GM18909 (cell line): Measurements from ENCODE around the gene STYX.
"Not testable (repeated sequence)": the region's sequence is repeated elsewhere in the genome, so short reads cannot be mapped to it uniquely, and the experiment has no call there.

ENCODE experiments used
- ATAC-seq: cut with Tn5 transposase; IDR thresholded peaks from one replicate; pipeline ENCODE4 v1.9.1; 2021; ENCODE audit warnings: mild to moderate bottlenecking; ENCODE audit not compliant: unreplicated experiment, poor library complexity

The STYX gene

DNA sequence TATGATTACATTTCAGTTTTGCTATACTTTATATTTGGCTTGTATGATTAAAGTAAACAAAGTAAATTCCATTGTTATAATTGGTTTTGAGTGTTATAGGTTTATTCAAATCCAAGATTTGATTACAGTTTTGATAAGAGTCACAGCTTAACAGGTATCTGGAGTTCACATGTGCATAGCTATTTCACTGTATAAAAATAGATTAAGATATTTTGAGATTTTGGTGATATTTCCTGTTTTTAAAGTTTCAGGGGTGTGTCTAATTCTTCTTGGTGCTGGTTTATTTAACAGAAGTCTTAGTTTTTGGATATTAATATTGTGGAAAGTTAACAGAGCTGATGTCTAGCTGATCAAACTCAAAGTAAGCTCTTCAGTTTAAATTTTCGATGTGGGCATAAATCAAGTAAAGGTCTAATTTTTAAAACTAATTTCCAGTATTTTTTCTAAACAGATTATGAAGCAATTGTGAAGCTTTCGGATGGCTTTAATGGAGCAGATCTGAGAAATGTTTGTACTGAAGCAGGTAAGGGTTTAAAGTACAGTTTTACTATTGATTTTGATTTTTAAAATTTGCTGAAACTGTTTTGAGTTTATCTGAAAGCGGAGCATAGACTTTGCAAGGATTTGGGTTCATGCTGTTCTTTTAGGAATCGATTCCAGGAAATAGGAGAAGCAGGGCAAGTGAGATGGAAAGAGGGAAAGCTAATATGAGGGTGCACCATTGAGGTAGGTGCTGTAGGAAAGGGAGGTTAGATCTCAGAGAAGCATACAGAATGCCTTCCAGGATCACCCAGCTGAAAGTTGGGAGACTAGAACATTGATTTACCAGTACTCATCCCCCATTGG lies 6.2 kb upstream of the STYX start:
- ATAC-seq, result no peak

- ATAC-seq, result no peak
Measured at GRCh38 chr14:52724360-52724644, 5.7 kb upstream of the STYX start.

DNA sequence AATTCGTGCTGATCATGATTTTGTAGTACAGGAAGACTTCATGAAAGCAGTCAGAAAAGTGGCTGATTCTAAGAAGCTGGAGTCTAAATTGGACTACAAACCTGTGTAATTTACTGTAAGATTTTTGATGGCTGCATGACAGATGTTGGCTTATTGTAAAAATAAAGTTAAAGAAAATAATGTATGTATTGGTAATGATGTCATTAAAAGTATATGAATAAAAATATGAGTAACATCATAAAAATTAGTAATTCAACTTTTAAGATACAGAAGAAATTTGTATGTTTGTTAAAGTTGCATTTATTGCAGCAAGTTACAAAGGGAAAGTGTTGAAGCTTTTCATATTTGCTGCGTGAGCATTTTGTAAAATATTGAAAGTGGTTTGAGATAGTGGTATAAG lies 2.5 kb upstream of the STYX start:
- not testable (repeated sequence) for ATAC-seq

- ATAC-seq, result not testable (repeated sequence)
Measured at GRCh38 chr14:52729035-52729434, 931 bp upstream of the STYX start.

DNA sequence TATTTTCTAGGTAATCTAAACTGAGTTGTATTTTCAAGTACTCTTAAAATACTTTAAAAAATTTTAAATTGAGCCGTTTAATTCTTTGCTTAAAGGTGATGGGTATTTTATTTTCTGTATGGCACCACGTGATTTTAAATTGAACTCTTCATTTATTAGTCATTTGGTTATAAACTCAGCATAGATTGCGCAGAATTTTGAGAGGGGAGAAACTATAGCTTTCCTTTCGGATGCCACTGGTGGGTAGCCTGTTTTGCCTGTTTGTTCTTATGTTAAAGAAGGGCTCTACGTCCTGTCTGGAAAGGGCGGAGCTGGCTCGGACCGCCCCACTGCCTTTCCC lies 411 bp upstream of the STYX start:
- ATAC-seq, result no peak

DNA sequence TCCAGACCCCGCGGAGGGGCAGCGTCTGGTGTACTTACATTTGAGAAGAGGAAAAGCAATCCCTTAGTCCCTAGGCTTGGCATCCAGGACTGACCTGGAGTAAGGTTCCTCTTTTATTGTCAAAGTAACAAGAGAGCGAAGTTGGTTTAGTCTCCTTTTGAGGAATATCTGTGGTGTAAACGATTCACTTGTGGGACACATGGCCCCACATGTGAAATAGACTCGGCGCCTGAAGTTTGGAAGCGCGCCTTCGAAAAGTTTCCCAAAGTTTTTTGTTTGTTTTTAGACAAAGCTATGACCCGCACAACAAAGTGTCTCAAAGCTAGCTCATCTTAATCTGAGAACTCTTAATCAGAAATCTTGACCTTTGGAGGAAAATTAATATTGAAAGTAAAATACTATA lies 744 bp downstream of the STYX start:
- no peak for ATAC-seq

GRCh38 chr14:52733824-52734223 lies 3.9 kb downstream of the STYX start:
- no peak for ATAC-seq

- ATAC-seq, result no peak
Measured at GRCh38 chr14:52735921-52736489, 6.0 kb downstream of the STYX start.

GRCh38 chr14:52738409-52738808 lies 8.4 kb downstream of the STYX start:
- no peak for ATAC-seq

DNA sequence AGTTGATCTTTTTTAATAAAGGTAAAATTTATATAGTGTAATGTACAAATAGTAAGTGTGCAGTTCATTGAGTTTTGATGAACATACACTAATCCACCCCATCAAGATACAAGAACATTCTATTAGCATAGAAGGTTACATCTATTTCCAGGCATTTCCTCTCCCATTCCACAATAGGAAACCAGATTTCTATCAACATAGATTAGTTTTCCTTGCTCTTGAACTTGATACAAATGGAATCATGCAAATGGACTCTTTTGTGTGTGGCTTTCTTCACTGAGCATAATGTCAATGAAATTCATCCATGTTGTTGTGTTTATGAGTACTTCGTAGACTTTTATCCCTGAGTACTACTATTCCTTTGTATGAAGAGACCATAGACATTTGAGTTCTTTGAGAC lies 10.8 kb downstream of the STYX start:
- ATAC-seq, result no peak

DNA sequence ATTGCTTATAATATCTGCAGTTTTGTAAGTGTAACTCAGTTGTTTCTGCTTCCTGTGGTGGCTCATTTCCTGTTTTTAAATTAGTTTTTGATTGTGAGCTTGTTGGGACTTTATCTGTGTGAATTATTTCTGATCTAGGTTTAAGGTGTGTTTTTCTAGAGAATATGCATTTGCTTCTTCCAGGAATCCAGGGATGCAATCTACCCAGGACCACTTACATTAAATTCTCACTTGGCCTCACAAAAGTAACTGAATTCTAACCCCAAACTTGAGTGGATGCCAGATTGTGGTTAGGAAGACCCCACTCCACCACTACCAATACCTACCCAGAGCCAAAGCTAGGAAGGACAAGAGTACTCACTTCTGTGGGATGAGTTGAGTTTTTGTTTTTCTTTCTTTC lies 11.9 kb downstream of the STYX start:
- peak; percentile 35 for ATAC-seq

- ATAC-seq, result no peak
Measured at GRCh38 chr14:52748647-52749292, 18.8 kb downstream of the STYX start.

GRCh38 chr14:52755607-52756316 lies 25.8 kb downstream of the STYX start:
- no peak for ATAC-seq

DNA sequence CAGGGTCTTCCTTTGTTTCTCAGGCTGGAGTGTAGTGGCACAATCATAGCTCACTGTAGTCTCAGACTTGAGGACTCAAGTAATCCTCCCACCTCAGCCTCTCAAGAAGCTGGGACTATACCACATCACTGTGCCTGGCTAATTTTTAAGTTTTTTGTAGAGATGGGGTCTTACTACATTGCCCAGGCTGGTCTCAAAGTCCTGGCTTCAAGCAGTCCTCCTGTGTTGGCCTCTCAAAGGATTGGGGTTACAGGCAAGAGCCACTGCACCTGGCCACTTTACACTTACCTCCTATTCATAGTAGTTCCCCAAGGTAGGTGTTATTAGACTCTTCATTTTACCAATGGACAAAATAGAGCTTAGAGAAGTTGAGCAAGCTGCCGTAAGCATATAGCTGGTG lies 29.2 kb downstream of the STYX start:
- ATAC-seq, result no peak

DNA sequence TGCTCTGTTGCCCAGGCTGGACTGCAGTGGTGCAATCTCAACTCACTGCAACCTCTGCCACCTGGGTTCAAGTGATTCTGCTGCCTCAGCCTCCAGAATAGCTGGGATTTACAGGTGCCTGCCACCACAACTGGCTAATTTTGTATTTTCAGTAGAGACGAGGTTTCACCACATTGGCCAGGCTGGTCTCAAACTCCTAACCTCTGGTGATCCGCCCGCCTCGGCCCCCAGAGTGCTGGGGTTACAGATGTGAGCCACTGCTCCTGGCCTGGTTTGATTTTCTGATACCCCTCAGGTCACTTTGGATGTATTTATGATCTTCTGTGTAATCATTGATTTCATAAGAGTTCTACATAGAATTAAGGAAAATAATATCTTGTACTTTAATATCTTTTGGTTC lies 33.0 kb downstream of the STYX start:
- ATAC-seq, result not testable (repeated sequence)

GRCh38 chr14:52767058-52767833 lies 37.3 kb downstream of the STYX start:
- no peak for ATAC-seq

- ATAC-seq, result no peak
Measured at GRCh38 chr14:52769887-52770286, 39.9 kb downstream of the STYX start.

- ATAC-seq, result no peak
Measured at GRCh38 chr14:52776816-52777215, 46.9 kb downstream of the STYX start.

DNA sequence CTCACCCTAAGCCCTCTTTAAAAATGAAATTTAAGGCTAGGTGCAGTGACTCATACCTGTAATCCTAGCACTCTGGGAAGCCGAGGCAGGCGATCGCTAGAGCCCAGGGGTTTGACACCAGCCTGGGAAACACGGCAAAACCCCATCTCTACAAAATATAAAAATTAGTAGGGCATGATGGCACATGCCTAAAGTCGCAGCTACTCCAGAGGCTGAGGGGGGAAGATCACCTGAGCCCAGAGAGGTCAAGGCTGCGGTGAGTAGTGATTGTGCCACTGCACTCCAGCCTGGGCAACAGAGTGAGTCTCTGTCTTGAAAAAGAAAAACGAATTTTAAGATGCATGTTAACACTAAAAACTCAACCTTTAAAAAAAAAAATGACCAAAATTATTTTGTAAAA lies 48.7 kb downstream of the STYX start:
- ATAC-seq, result no peak

DNA sequence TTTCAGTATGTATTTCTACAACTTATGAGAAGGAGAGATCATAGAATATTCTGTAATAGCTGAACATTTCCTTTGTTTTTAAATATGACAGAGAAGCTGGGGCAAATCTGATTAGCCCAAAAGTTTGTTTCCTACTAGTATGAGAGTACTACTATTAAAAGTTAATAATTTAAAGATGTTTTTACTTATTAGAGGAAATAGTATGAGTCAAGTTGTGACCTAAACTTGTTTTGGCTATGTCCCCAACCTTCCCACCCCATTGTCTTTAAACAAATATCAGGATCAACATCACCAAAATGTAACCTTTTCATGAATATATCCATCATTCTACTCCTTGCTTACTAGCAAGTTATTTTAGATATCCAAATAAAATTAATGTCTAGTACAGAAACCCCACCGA lies 50.9 kb downstream of the STYX start:
- no peak for ATAC-seq

DNA sequence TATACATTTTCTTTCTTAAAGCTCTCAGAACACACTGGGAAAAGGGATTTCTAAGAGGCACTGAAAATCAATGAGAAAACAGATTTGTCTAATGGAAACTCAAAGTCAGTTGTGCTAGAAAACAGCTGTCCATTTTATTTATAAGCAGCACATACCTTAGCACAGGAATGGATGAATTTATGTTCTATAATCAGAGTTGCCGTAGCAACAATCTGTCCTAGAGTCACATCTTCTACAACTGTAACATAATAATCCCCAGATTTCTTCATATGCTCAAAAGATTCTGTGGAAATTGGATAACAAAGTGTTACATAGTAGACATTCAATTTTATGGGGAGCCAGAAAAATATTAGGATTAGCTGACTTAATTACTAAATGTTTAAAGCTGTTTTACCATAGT lies 51.7 kb downstream of the STYX start:
- no peak for ATAC-seq
